Measurements from ENCODE around the gene GPX5. TPM values are rescaled to one million over a fixed set of nuclear protein-coding genes. Genes with fewer than 3 reads are reported as not detected.

Gene GPX5
- total RNA-seq, 2 donors from 2014 or later = 0.17 TPM; not detected in 1

DNA sequence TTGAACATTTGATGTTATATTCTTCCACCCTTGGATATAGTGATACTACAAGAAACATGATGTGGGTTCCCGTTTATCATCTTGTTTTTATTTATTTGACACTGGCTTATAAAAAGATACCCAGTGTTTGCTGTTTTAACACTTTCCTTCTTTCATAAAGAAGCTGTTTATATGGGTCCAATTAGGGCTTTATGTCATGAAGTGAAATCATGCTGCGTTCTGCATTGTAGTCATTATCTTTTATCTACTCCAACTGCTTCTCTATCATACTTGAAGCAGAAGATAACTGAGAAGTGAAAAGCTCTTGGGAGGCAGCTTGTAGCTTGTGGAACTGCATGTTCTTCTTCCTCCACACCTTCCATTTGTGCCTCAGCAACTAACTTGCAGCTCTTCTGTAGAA is 57.8 kb downstream of the GPX5 start:
- Histone ChIP-seq H3K27ac (no peak overlapping the region), H3K36me3 (no peaks in the 10 kb centered on the region), H3K9me3 (no peaks in the 10 kb centered on the region), H3K27me3 (no peaks in the 10 kb centered on the region), H3K4me3 (no peak overlapping the region), H3K4me1 (no peaks in the 10 kb centered on the region), H3K9ac (ENCODE audit: low read depth in 2 of 2, low read length in 2 of 2) (no peak overlapping the region)
- DNase-seq = no peak
- TF ChIP-seq, protein P1, sequence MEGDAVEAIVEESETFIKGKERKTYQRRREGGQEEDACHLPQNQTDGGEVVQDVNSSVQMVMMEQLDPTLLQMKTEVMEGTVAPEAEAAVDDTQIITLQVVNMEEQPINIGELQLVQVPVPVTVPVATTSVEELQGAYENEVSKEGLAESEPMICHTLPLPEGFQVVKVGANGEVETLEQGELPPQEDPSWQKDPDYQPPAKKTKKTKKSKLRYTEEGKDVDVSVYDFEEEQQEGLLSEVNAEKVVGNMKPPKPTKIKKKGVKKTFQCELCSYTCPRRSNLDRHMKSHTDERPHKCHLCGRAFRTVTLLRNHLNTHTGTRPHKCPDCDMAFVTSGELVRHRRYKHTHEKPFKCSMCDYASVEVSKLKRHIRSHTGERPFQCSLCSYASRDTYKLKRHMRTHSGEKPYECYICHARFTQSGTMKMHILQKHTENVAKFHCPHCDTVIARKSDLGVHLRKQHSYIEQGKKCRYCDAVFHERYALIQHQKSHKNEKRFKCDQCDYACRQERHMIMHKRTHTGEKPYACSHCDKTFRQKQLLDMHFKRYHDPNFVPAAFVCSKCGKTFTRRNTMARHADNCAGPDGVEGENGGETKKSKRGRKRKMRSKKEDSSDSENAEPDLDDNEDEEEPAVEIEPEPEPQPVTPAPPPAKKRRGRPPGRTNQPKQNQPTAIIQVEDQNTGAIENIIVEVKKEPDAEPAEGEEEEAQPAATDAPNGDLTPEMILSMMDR (IDR thresholded peaks at IDR 0.05) = no peak
- intact Hi-C loops (cut with DNase I) = no loop called here

Other genes starting within 250 kb of the GPX5 start
- 1 to 10 TPM; 1.0 to 2.0 TPM for gene PGBD1, start 244.3 kb upstream of the GPX5 start, total RNA-seq
- 1 to 10 TPM; 6.6 to 7.0 TPM for gene ZSCAN31, start 189.7 kb upstream of the GPX5 start, total RNA-seq
- 1 to 10 TPM; 4.9 to 6.1 TPM for gene ZKSCAN3, start 175.9 kb upstream of the GPX5 start, total RNA-seq
- gene ZSCAN12, start 126.1 kb upstream of the GPX5 start, total RNA-seq = 1 to 10 TPM; 4.5 to 4.9 TPM
- 1 to 10 TPM; 2.6 to 3.3 TPM for gene ZSCAN23, start 82.4 kb upstream of the GPX5 start, total RNA-seq
- gene GPX6, start 10.1 kb upstream of the GPX5 start, total RNA-seq = not detected

All from colonic mucosa (tissue), 4 donors.